ENCODE measurements around the gene KASH5. TPM values are rescaled to one million over a fixed set of nuclear protein-coding genes. Genes with fewer than 3 reads are reported as not detected.
"Not testable (repeated sequence)": the region's sequence is repeated elsewhere in the genome, so short reads cannot be mapped to it uniquely, and the experiment has no call there.

Gene KASH5
- total RNA-seq, 3 donors from 2014 or later, result 0.24 to 0.48 (median 0.27) TPM

GRCh38 chr19:49440439-49441209, 52.6 kb downstream of the KASH5 start:
- no peak for ATAC-seq
- Mint-ChIP-seq H3K4me1 (ENCODE audit: low read depth) (peaks cover 32% of the 10 kb centered on the region), H3K4me3 (no peak overlapping the region)

GRCh38 chr19:49441210-49441959, 53.3 kb downstream of the KASH5 start, which contains the start of gene SLC17A7:
TSS of gene SLC17A7 (minus strand) at chr19:49441527. CDS start at chr19:49441379, 148 bp downstream.
- peaks cover 2% of the 10 kb centered on the region for H3K36me3 Mint-ChIP-seq (ENCODE audit: insufficient read depth)
- H3K27me3 Mint-ChIP-seq (ENCODE audit: low read depth), result peaks cover 61% of the 10 kb centered on the region
- H3K4me1 Mint-ChIP-seq (ENCODE audit: low read depth), result peaks cover 27% of the 10 kb centered on the region
- DNase-seq (no peak), ATAC-seq (peak in 1 of 2 donors; percentile 14)
- peak within 1 kb of the TSS; percentile 78 for H3K4me3 Mint-ChIP-seq
- no peaks in the 10 kb centered on the region for H3K9me3 Mint-ChIP-seq

More at GRCh38 chr19:49440439-49441209, 52.6 kb downstream of the KASH5 start:
- peaks cover 68% of the 10 kb centered on the region for H3K27me3 Mint-ChIP-seq (ENCODE audit: low read depth)
- no peaks in the 10 kb centered on the region for H3K9me3 Mint-ChIP-seq
- H3K36me3 Mint-ChIP-seq (ENCODE audit: insufficient read depth), result no peaks in the 10 kb centered on the region
- no peak for DNase-seq

GRCh38 chr19:49441960-49442350, 53.9 kb downstream of the KASH5 start:
- ATAC-seq, result no peak
- H3K9me3 Mint-ChIP-seq, result no peaks in the 10 kb centered on the region
- no peak for DNase-seq
- H3K27me3 Mint-ChIP-seq (ENCODE audit: low read depth), result peaks cover 55% of the 10 kb centered on the region
- H3K4me1 Mint-ChIP-seq (ENCODE audit: low read depth), result peaks cover 26% of the 10 kb centered on the region
- peaks cover 2% of the 10 kb centered on the region for H3K36me3 Mint-ChIP-seq (ENCODE audit: insufficient read depth)
- peak overlapping the region; percentile 78 for H3K4me3 Mint-ChIP-seq

- ATAC-seq (no peak), DNase-seq (no peak)
- Mint-ChIP-seq H3K4me3 (peak overlapping the region; percentile 78), H3K36me3 (ENCODE audit: insufficient read depth) (peaks cover 2% of the 10 kb centered on the region), H3K4me1 (ENCODE audit: low read depth) (peaks cover 25% of the 10 kb centered on the region), H3K27me3 (ENCODE audit: low read depth) (peaks cover 51% of the 10 kb centered on the region), H3K9me3 (no peaks in the 10 kb centered on the region)
These were observed 54.3 kb downstream of the KASH5 start for GRCh38 chr19:49442354-49442753.

GRCh38 chr19:49442771-49443365, 54.8 kb downstream of the KASH5 start:
- ATAC-seq (peak; percentile 29 to 42), DNase-seq (no peak)
- H3K4me1 Mint-ChIP-seq (ENCODE audit: low read depth), result peaks cover 25% of the 10 kb centered on the region
- H3K36me3 Mint-ChIP-seq (ENCODE audit: insufficient read depth), result peaks cover 2% of the 10 kb centered on the region
- H3K9me3 Mint-ChIP-seq, result no peaks in the 10 kb centered on the region
- peak overlapping the region; percentile 78 for H3K4me3 Mint-ChIP-seq
- H3K27me3 Mint-ChIP-seq (ENCODE audit: low read depth), result peaks cover 46% of the 10 kb centered on the region

GRCh38 chr19:49443366-49444099, 55.5 kb downstream of the KASH5 start:
- ATAC-seq (peak; percentile 92 to 93), DNase-seq (peak; percentile 90)
- Mint-ChIP-seq H3K4me3 (peak overlapping the region; percentile 78), H3K27me3 (ENCODE audit: low read depth) (peaks cover 39% of the 10 kb centered on the region), H3K36me3 (ENCODE audit: insufficient read depth) (peaks cover 6% of the 10 kb centered on the region), H3K9me3 (no peaks in the 10 kb centered on the region), H3K4me1 (ENCODE audit: low read depth) (peaks cover 30% of the 10 kb centered on the region)

- H3K4me1 Mint-ChIP-seq (ENCODE audit: low read depth), result peaks cover 35% of the 10 kb centered on the region
- DNase-seq; ATAC-seq; H3K9me3 Mint-ChIP-seq; H3K36me3 Mint-ChIP-seq (ENCODE audit: insufficient read depth): not testable (repeated sequence)
- peak overlapping the region; percentile 78 for H3K4me3 Mint-ChIP-seq
- H3K27me3 Mint-ChIP-seq (ENCODE audit: low read depth), result peaks cover 32% of the 10 kb centered on the region
These were observed 56.2 kb downstream of the KASH5 start for GRCh38 chr19:49444100-49444700.

- H3K36me3 Mint-ChIP-seq (ENCODE audit: insufficient read depth), result peaks cover 10% of the 10 kb centered on the region
- H3K27me3 Mint-ChIP-seq (ENCODE audit: low read depth), result peaks cover 15% of the 10 kb centered on the region
- H3K9me3 Mint-ChIP-seq, result no peaks in the 10 kb centered on the region
- ATAC-seq, result no peak
- H3K4me3 Mint-ChIP-seq, result no peak overlapping the region
- no peak for DNase-seq
- H3K4me1 Mint-ChIP-seq (ENCODE audit: low read depth), result peaks cover 44% of the 10 kb centered on the region
These were observed 57.9 kb downstream of the KASH5 start for GRCh38 chr19:49445997-49446396.

- Mint-ChIP-seq H3K27me3 (ENCODE audit: low read depth) (peaks cover 2% of the 10 kb centered on the region), H3K4me3 (no peak overlapping the region), H3K9me3 (no peaks in the 10 kb centered on the region), H3K4me1 (ENCODE audit: low read depth) (peaks cover 45% of the 10 kb centered on the region), H3K36me3 (ENCODE audit: insufficient read depth) (peaks cover 10% of the 10 kb centered on the region)
- ATAC-seq (no peak), DNase-seq (no peak)
These were observed 59.7 kb downstream of the KASH5 start for GRCh38 chr19:49447485-49448431.

- H3K4me1 Mint-ChIP-seq (ENCODE audit: low read depth), result peaks cover 48% of the 10 kb centered on the region
- no peaks in the 10 kb centered on the region for H3K9me3 Mint-ChIP-seq
- H3K36me3 Mint-ChIP-seq (ENCODE audit: insufficient read depth), result peaks cover 10% of the 10 kb centered on the region
- H3K27me3 Mint-ChIP-seq (ENCODE audit: low read depth), result no peaks in the 10 kb centered on the region
- no peak overlapping the region for H3K4me3 Mint-ChIP-seq
- ATAC-seq (no peak), DNase-seq (no peak)
These were observed 60.4 kb downstream of the KASH5 start for GRCh38 chr19:49448432-49448786.

GRCh38 chr19:49450405-49450804, 62.4 kb downstream of the KASH5 start:
- Mint-ChIP-seq H3K9me3 (no peaks in the 10 kb centered on the region), H3K27me3 (ENCODE audit: low read depth) (no peaks in the 10 kb centered on the region), H3K4me1 (ENCODE audit: low read depth) (peaks cover 40% of the 10 kb centered on the region), H3K36me3 (ENCODE audit: insufficient read depth) (peaks cover 10% of the 10 kb centered on the region), H3K4me3 (peak overlapping the region; percentile 92)
- DNase-seq (no peak), ATAC-seq (no peak)

- DNase-seq (peak; percentile 92), ATAC-seq (peak; percentile 73 to 75)
- H3K9me3 Mint-ChIP-seq, result no peaks in the 10 kb centered on the region
- peaks cover 13% of the 10 kb centered on the region for H3K36me3 Mint-ChIP-seq (ENCODE audit: insufficient read depth)
- peaks cover 46% of the 10 kb centered on the region for H3K4me1 Mint-ChIP-seq (ENCODE audit: low read depth)
- peak within 1 kb of the TSS; percentile 92 for H3K4me3 Mint-ChIP-seq
- no peaks in the 10 kb centered on the region for H3K27me3 Mint-ChIP-seq (ENCODE audit: low read depth)
These were observed 63.6 kb downstream of the KASH5 start, which contains the start of gene PIH1D1 for GRCh38 chr19:49451430-49452181. TSS of gene PIH1D1 (minus strand) at chr19:49451814. CDS start at chr19:49451574, 240 bp downstream.

Data from activated T-cell treated with anti-CD3 and anti-CD28 coated beads, Interleukin-2, amount 50 U/mL, for 4 hours (primary cell).